ENCODE measurements around the gene POLR2I. TPM values are rescaled to one million over a fixed set of nuclear protein-coding genes. Genes with fewer than 3 reads are reported as not detected.

POLR2I gene
- total and polyA plus RNA-seq, 2 of the 13 experiments (the other 11 are each of a cell fraction or from before 2014, with no cell fraction given) = 40.5 to 104 TPM

GRCh38 chr19:36139473-36140303, 25.0 kb upstream of the POLR2I start, which contains the start of gene CAPNS1 (continued):
- TF ChIP-seq ZNF142 (CRISPR knock-in tag; IDR thresholded peaks at IDR 0.05) (0 out of 2 replicates have a peak, but pooled peaks have one; percentile 44), ZBTB7B (CRISPR knock-in tag; IDR thresholded peaks at IDR 0.05) (peak; percentile 97), ZNF639 (CRISPR knock-in tag; conservative IDR thresholded peaks at IDR 0.05) (peak; percentile 75; the same call in 1 of the 2 replicates), GABPA (IDR thresholded peaks at IDR 0.05; ENCODE audit: low read depth, low read length) (peak; percentile 38), GABPA (CRISPR knock-in tag; IDR thresholded peaks at IDR 0.05; ENCODE audit: low read depth) (peak; percentile 56; the same call in 1 of the 2 replicates), ZNF512B (CRISPR knock-in tag; IDR thresholded peaks at IDR 0.05; ENCODE audit: borderline replicate concordance) (no peak), ZNF232 (CRISPR knock-in tag; IDR thresholded peaks at IDR 0.05; ENCODE audit: borderline replicate concordance) (peak; percentile 81; the same call in 1 of the 2 replicates), DMAP1 (CRISPR knock-in tag; IDR thresholded peaks at IDR 0.05) (peak; percentile 75; the same call in 1 of the 2 replicates), ARHGAP35 (CRISPR knock-in tag; IDR thresholded peaks at IDR 0.05; ENCODE audit: borderline replicate concordance) (peak; percentile 10; the same call in 1 of the 2 replicates), ZFP37 (CRISPR knock-in tag; IDR thresholded peaks at IDR 0.05; ENCODE audit: borderline replicate concordance) (peak; percentile 12; the same call in 1 of the 2 replicates), ZFY (CRISPR knock-in tag; IDR thresholded peaks at IDR 0.05) (peak; percentile 91), RORA (CRISPR knock-in tag; IDR thresholded peaks at IDR 0.05) (no peak), ATF7 (IDR thresholded peaks at IDR 0.05) (no peak), ATF7 (CRISPR knock-in tag; IDR thresholded peaks at IDR 0.05) (no peak), CBX1 (IDR thresholded peaks at IDR 0.05; ENCODE audit: low read depth) (peak; percentile 82), GABPB1 (CRISPR knock-in tag; IDR thresholded peaks at IDR 0.05) (peak; percentile 89), ZSCAN25 (CRISPR knock-in tag; IDR thresholded peaks at IDR 0.05) (peak; percentile 57; the same call in 1 of the 2 replicates), ZNF329 (CRISPR knock-in tag; IDR thresholded peaks at IDR 0.05; ENCODE audit: low read depth) (no peak)
